Measurements from ENCODE around the gene TUBB4A.

- TF ChIP-seq CTCF (conservative IDR thresholded peaks at IDR 0.05; ENCODE audit: low read length) (no peak), EZH2phosphoT487 (IDR thresholded peaks at IDR 0.05; ENCODE audit: borderline replicate concordance, low read depth, low read length) (no peak)
These were observed 48.1 kb downstream of the TUBB4A start for GRCh38 chr19:6453951-6454565.
